ENCODE measurements around the gene OLFML2A.
"Not testable (repeated sequence)": the region's sequence is repeated elsewhere in the genome, so short reads cannot be mapped to it uniquely, and the experiment has no call there.

OLFML2A gene

GRCh38 chr9:124831642-124832364, 54.9 kb downstream of the OLFML2A start:
- DNase-seq, result no peak

- peak; percentile 77 for DNase-seq
Measured at GRCh38 chr9:124834591-124834990, 57.7 kb downstream of the OLFML2A start.

GRCh38 chr9:124835026-124835557, 58.2 kb downstream of the OLFML2A start:
- no peak for DNase-seq

DNA sequence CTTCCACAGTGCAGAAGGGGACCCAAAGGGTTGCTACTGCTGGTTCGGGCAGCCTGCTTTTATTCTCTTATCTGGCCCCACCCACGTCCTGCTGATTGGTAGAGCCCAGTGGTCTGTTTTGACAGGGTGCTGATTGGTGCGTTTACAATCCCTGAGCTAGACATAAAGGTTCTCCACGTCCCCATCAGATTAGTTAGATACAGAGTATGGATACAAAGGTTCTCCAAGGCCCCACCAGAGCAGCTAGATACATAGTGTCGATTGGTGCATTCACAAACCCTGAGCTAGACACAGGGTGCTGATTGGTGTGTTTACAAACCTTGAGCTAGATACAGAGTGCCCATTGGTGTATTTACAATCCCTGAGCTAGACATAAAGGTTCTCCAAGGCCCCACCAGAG, 61.2 kb downstream of the OLFML2A start:
- not testable (repeated sequence) for DNase-seq

- DNase-seq, result not testable (repeated sequence)
Measured at GRCh38 chr9:124838567-124839275, 61.8 kb downstream of the OLFML2A start.

DNA sequence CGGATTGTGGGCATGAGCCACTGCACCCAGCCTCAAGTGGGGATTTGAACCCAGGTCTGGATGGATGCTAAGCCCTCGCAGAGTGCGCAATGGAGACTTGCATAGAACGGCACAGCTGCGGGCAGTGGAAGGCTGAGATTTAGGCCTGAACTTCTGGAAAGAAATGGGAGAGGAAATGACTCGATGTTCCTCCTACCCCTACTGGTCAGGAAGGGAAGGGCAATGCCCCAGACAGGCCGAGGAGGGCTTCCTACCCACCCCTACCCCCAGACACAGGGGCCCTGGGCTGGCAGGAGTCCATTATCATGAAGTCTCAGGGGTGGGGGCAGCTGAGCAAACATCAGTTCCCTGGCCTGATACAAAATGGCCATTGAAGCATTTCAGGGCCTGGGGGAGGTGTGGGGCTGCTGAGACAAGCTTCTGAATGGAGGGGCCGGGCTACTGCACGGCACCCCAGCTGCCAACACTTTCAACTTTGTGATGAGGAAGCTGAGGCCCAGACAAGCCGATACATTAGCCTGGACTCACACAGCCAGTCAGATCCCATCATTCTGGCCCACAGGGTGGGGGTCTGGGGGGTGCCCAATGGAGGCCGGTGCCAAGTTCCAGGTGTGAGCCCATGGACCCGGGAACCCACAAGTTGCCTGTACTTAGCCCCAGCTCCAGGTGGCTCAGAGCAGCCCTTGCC, 62.8 kb downstream of the OLFML2A start:
- DNase-seq, result peak; percentile 70

DNA sequence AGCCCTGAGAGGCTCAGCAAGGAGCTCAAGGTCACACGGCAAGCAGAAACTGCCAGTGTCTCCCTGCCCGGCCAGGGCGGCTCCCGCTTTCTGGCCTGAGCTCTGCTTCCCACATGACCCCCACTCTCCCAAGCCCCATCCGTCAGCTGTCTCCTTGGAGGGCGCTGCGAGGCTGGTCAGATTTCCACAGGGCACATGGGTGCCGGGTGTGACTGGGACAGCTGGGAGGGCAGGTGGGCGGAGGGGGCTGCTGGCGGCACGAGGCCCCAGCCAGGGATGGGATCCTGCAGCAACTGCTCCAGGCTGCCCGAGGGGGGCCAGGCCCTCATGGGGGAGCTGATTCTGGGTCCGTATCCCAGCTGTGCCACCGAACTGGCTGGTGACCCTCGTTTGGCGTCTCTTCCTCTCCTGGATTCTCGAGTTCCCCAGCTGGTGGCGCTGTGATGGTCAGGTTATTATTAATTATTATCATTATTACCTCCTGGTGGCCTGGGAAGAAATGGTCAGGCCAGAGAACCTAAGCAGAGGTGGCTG, 63.4 kb downstream of the OLFML2A start:
- no peak for DNase-seq

DNA sequence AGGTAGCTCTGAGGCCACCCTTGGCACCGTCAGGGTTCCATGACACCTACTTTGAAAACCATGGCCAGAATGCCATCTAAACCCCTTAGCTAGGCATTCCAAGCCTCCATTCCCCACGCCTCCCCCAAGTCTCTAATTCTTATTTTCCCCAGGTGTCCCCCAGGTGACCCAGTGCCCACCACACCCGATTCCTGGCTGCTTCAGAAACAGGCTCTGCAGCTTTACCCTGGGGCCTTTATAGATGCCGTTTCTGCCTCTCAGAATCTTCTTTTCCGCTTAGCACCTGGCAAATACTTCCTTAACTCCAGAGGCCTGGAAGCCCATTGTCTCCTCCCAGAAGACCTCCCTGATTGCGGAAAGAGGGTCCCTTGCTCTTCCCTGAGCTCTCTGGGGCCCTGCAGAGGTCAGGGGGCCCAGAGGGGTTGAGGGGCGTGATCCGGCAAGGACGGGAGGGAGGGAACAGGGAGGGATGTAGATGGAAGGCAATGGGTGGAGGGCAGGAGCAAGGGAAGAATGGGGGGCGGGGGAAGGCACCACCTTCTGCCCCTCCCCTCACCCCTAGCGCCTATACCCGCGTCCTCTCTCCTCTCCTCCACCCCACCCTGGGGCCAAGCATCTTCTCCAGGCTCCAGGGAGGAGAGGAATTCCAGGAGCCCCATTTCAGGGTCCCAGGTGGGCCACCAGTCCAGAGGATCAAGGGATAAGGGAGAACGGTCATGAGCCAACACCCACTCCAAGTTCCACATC, 64.3 kb downstream of the OLFML2A start:
- no peak for DNase-seq

DNA sequence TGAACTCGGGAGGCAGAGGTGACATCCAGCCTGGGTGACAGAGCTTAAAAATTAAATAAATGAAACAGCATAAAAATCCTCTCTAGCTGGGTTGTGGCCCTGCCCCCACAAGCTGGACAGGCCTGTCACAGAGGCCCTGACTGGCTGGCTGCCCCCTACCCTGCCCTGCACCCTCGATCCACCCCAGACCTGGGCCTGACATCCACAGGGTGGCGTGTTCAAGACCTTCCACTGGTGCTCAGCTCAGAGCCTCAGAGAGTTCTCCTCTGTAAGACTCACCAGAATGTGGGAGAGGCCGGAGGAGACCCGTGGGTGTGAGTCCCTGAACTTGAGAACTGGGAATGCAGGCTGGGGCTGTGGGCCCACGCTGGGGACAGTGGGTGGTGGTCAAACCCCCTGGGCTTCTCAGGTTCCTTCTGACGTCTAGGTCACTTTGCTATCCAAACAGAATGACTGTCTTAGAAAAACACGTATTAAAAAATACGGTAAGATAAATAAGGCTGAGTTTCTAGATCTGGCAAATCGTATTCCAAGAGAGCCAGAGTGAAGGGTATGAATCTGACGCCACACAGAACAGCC, 66.6 kb downstream of the OLFML2A start:
- DNase-seq, result no peak

DNA sequence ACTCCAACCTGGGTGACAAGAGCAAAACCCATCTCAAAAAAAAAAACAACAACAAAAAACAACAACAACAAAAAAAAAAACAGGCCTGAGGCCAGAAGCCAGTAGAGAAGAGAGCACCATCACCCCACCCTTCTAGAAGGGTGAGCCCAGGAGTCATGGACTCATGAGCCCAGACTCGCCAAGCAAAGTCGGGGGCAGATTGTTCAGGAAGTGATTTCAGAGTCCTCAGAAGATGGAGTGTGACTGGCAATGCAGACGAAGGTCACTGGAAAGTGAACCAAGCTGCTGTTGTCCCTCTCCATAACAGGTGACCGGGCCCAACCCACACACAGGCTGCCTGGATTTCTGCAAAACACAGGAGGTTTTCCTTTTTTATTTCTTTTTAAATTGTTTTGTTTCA, 67.4 kb downstream of the OLFML2A start:
- DNase-seq, result no peak

GRCh38 chr9:124846467-124846866, 69.5 kb downstream of the OLFML2A start:
- DNase-seq, result not testable (repeated sequence)

GRCh38 chr9:124846969-124847368, 70.0 kb downstream of the OLFML2A start:
- DNase-seq, result no peak

GRCh38 chr9:124849801-124850200, 72.9 kb downstream of the OLFML2A start:
- DNase-seq, result peak; percentile 59

DNA sequence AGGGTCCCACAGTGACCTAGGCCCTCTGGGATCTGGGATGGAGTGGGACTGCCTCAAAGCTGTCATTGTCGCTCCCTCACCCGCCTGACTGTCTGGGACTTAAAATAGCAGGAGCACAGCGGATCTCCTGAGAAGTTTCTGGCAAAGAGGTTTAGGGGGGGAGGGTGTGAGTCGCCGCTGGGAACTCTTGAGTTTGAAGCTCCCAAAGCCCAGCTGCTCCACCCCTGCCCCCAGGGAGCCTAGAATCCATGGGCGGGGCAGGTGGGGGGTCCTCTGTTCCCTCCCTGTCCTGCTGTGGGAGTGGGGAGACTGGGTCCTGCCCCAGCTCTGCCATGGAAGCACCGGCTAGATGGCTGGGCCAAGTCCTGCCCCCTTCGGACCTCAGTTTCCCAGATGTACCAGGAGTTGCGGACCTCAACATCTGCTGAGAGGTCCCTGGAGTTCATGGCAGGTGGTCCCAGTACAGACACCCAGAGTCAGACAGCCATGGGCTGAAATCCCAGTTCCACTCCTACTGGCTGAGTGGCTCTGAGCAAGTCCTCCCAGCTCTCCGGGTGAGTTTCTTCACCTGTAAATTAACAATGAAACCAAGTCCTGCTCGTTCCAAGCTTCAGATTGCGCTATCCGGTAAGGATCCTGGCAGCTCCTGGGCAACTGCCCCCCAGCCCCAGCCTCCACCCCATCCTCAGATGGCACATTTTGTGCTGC, 75.3 kb downstream of the OLFML2A start:
- no peak for DNase-seq

DNA sequence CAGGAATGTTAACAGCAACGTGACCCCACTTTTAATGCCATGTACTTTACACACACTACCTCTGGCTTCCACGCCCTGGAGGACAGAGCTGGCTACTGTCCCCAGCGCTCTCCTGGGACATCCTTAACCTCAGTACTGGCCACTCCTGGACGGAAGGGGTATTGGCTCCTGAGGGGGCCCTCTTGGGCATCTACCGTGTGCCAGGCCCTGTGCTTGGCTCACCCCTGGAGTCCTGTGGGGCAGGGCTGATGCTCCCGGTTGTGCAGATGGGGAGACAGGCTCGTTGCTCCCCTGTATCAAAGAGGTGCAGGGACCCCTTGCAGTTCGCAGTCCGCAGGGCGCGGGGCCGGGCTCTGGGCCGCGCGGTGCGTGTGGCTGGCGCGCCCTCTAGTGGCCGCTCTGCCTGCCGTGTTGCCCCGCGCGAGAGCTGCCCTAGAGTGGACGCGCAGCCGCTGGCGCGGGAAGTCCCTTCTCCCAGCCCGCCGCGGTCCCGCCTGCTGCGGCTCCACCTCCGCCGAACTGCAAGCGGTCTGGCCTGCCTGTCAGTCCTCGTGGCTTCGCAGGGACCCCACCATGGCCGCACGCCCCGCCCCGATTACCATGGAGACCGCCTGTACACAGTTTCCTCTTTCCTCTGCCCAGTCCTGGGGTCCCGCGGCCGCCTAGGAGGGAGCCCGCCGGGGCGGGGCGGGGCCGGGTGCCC, 76.0 kb downstream of the OLFML2A start, which contains the start of gene WDR38:
Gene WDR38 (plus strand): TSS at position 632 of the 703 bp plus-strand sequence. CDS start 72 bp downstream, outside the sequence.
- peak; percentile 91 for DNase-seq

DNA sequence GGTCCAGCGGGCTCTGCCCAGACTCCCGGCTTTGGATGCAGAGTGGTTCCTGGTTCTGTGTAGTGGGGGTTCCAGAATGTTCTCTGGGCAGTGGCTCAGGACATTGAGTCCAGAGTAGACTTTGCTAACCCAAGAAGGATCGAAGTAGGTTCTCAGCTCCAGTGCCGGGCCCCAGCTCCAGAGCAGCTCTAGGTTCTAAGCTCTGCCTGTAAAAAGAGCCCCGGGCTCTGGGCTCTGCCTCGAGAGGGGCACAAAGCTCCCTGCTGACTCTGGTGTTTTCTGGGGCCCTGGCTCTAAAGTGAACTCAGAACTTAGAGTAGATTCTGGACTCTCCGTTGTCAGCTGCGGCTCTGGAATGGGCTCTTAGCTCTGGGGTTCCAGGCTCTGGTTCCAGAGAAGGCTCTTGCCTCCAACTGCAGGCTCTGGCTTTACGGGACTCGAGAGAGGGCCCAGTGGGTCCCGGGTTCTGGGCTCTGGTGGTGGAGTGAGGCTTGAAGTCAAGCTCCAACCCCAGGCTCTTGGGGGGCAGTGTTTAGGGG, 76.7 kb downstream of the OLFML2A start:
- no peak for DNase-seq

DNA sequence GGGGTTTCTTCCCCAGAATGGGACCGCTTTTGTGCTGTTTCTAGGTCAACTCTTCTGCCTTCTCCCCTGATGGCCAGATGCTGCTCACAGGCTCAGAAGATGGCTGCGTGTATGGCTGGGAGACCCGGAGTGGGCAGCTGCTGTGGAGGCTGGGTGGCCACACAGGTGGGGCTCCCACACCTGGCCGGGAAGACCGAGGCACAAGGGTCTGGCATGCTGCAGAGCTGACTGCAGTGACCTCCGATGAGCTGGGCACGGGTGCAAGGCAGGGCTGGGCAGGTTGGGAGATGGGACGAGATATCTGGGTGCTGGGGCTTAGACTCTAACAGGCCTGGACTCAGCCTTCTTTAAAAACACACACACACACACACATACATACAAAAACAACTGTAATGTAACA, 77.2 kb downstream of the OLFML2A start:
- DNase-seq, result no peak

DNA sequence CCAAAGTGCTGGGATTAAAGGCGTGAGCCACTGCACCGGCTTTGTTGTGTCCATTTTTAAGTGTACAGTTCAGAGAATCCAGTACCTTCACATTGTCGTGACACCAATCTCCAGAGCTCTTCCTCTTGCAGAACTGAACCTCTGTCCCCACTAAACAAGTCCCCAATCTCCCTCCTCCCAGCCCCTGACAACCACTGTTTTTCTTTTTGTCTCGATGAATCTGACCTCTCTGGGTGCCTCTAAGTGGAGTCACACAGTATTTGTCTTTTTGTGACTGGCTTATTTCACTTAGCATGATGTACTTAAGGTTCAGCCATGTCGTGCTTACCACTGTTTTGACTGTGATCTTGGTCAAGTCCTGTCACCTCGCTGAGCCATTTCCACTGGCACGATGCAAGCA, 77.9 kb downstream of the OLFML2A start:
- DNase-seq, result no peak

DNA sequence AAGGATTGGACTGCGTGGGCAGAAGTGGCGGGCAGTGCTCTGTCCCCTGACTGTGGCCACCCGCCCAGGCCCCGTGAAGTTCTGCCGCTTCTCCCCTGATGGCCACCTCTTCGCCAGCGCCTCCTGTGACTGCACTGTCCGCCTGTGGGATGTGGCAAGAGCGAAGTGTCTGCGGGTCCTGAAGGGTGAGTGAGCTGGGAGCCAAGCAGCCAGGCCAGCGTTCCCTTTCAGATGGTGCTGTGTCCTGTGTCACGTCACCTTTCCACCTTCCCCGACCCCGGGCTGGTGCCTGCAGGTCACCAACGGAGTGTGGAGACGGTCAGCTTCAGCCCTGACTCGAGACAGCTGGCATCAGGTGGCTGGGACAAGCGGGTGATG, 78.6 kb downstream of the OLFML2A start:
- DNase-seq, result peak; percentile 57
